Adrenal gland (tissue), 5 donors: Measurements from ENCODE around the gene BRINP2.

Experiments used
- POLR2A ChIP-seq, 2 donors: fragments of 450-650 bp; IDR thresholded peaks; one replicate each; pipeline ENCODE4 v1.6.1; 2017; ENCODE audit warnings: antibody characterized with exemption in 2 of 2, mild to moderate bottlenecking in 2 of 2, moderate library complexity in 1 of 2
- TF ChIP-seq, protein P1 (sequence below), 6 experiments: fragments of 450-650 bp in 4 of 6; fragments of 200-600 bp in 2 of 6; sonication (generic) in 1 of 6; IDR thresholded peaks; 1 replicate in 5 of 6; 2 replicates in 1 of 6; pipeline versions ENCODE4 v1.5.1 to v1.8.0; 2016 to 2021; ENCODE audit warnings: antibody characterized with exemption in 6 of 6, mild to moderate bottlenecking in 2 of 6, moderate library complexity in 1 of 6
- donor health status: DM: no; HTN: no; CAD: no.

DNA sequence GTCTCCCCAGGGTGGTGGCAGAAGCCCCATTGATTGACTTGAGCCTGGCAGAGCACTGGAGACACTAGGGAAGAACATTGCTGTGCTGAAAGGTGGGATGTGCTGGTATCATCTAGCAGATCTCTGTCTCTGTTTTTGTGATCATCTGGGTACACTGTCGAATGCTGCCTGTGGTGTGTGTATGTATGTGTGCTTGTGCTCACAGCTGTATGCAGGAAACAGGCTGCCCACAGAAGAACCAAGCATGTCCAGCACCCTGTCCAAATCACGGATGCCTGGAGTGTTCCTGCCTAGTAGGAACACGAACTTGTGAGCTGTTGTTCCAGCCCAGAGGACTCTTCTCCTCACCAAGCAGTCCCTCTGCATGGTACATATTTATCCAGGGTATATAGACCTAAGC, 1.5 kb downstream of the BRINP2 start:
- no peak for TF ChIP-seq POLR2A (IDR thresholded peaks at IDR 0.05)
- TF ChIP-seq, protein P1, sequence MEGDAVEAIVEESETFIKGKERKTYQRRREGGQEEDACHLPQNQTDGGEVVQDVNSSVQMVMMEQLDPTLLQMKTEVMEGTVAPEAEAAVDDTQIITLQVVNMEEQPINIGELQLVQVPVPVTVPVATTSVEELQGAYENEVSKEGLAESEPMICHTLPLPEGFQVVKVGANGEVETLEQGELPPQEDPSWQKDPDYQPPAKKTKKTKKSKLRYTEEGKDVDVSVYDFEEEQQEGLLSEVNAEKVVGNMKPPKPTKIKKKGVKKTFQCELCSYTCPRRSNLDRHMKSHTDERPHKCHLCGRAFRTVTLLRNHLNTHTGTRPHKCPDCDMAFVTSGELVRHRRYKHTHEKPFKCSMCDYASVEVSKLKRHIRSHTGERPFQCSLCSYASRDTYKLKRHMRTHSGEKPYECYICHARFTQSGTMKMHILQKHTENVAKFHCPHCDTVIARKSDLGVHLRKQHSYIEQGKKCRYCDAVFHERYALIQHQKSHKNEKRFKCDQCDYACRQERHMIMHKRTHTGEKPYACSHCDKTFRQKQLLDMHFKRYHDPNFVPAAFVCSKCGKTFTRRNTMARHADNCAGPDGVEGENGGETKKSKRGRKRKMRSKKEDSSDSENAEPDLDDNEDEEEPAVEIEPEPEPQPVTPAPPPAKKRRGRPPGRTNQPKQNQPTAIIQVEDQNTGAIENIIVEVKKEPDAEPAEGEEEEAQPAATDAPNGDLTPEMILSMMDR (IDR thresholded peaks at IDR 0.05): no peak
